ENCODE measurements around the gene ARHGAP10.
A peak's percentile ranks its signal among the peaks of the same experiment; 100 is the strongest.
"Not testable (repeated sequence)": the region's sequence is repeated elsewhere in the genome, so short reads cannot be mapped to it uniquely, and the experiment has no call there.

The ARHGAP10 gene

DNA sequence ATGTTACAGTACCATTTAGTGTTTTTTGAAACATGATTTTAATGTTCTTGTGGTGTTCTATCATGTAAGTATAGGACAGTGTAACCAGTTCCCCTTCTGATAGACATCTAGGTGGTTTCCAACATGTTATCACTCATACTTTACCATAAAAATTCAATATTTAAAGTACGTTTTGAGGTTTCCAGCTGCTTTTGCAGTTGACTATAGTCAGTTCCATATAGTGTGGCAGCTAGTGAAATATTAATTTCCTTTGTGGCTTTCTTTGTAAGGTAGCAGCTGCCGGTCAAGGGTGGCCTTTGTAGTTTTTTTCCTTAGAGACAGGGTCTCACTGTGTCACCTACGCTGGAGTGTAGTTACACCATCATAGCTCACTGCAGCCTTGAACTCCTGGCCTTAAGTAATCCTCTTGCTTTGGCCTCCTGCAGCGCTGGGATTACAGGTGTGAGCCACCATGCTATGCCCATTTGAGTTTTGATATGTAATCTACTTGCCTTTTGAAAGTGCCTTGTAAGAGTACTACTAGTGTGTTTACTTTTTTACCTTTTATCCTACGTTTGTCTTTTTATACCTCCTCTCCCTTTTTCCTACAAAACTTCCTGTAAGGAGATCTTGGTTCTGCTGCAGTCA lies 63.0 kb downstream of the ARHGAP10 start:
- no peak for DNase-seq

- DNase-seq, result not testable (repeated sequence)
Measured at GRCh38 chr4:147799057-147799456, 67.2 kb downstream of the ARHGAP10 start.

DNA sequence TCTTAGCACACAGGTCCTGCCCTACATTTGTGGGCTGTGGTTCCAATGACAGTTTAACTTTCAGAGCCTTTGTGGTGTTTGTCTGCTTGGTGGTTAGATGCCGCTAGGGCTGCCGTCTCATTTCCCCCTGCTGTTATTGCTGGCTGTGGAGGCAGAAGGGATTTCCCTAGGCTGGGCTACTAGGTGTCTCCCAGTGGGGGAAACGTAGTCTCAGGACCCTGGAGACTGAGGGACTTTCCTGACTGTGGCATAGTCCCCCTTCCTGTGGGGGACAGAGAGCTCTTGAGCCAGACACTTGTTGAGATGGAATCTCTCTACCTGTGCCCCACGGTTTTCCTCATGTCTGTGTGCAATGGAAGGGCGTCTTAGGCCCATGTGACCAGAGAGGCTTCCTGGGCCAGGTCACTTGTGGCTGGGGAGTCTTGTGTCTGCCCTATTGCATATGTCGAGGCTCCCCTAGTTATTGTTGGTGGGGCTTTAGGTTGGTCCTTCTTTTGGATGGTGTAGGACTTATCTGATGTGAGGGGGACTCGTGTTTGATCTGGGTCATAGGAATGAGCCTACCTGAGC lies 68.2 kb downstream of the ARHGAP10 start:
- DNase-seq, result peak; percentile 66

GRCh38 chr4:147801820-147802219 lies 69.9 kb downstream of the ARHGAP10 start:
- no peak for DNase-seq

GRCh38 chr4:147802346-147802745 lies 70.5 kb downstream of the ARHGAP10 start:
- no peak for DNase-seq

GRCh38 chr4:147805946-147806345 lies 74.1 kb downstream of the ARHGAP10 start:
- DNase-seq, result no peak

- DNase-seq, result no peak
Measured at GRCh38 chr4:147808447-147808846, 76.6 kb downstream of the ARHGAP10 start.

- DNase-seq, result no peak
Measured at GRCh38 chr4:147809211-147809610, 77.3 kb downstream of the ARHGAP10 start.

- no peak for DNase-seq
Measured at GRCh38 chr4:147811878-147812277, 80.0 kb downstream of the ARHGAP10 start.

DNA sequence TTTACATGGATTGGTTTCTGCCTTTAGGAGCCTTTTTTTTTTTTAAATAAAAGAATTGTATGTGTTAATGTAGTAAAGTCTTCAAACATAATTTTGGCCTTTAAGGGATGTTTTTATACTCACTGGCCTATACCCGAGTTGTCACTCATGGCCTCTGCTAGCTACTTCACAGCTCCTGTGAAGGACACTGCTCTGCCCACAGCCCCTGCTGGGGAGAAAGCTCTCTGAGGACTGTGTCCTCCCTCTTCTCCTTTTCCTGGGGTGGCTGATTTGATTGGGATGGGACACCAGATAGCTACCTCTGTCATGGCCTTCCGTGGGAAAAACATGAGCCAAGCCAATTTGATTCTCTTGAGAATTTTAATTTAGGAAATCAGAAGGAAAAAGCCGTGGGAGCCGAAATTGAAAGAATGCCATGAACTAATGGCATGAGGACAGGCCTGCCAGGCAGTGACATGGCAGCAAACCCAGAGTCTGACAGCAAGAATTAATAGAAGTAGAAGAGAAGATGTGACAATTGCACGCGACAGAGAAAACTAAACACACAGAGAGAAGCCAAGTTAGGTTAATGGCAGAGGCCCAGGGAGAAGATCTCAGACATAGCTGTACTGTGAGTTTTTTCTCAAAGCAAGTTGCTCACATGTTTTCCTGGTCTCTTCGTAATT lies 81.4 kb downstream of the ARHGAP10 start:
- DNase-seq, result no peak

DNA sequence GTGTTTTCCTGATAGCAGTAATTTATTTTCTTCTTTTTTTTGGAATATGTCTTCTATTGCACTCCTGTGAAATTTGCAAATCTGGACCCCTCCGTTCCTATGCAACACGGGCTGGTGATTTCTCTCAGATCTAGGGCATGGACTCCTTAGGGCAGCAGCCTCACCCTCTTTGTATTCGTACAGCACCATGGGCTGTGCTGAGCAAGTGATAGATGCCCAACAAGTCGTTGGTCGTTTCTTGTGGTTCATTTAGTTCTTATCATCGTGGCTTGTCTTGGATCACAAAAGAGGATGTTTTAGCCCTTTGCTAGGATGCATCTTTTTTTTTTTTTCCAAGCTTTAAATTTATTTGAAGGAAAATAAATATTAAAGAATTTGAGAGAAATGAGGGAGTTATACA lies 82.1 kb downstream of the ARHGAP10 start:
- DNase-seq, result no peak

DNA sequence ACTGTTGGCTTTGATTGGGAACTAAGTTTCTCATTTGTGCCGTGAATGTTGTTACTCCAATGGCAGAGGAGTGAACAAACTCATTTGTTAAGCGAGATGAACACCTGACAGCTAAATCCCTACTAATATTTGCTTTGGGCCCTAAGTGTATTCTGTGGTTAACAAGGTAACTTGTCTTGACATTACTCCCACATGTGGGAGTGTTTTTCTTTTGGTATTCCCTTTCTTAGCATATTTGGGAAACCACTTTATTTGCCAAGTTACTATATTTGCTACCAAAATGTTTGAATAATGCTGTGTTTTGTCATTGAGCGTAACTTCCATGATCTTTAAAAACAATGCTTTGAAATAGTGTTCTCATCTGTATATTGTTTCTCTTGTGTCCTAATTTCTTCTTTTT lies 82.5 kb downstream of the ARHGAP10 start:
- no peak for DNase-seq

GRCh38 chr4:147815741-147816140 lies 83.9 kb downstream of the ARHGAP10 start:
- DNase-seq, result no peak

- DNase-seq, result no peak
Measured at GRCh38 chr4:147816382-147817254, 84.7 kb downstream of the ARHGAP10 start.

GRCh38 chr4:147820975-147821374 lies 89.1 kb downstream of the ARHGAP10 start:
- DNase-seq, result no peak

DNA sequence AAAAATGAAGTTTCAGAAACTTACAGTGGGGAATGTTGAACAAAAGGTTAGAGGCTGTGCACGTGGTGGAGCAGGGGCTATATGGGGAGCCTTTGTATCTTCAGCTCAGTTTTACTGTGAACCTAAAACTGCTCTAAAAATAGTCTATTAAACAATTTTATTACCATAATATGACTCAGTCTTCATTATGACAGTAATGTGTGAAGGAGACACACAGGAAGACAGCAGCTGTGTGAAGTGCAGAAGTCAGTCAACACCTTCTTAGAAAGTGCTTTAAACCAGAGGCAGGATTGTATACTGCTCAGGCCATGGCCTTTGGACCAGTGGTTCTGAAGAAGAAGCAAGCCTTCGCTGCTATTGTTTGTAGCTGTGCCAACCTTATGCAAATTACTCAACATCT lies 89.7 kb downstream of the ARHGAP10 start:
- no peak for DNase-seq

DNA sequence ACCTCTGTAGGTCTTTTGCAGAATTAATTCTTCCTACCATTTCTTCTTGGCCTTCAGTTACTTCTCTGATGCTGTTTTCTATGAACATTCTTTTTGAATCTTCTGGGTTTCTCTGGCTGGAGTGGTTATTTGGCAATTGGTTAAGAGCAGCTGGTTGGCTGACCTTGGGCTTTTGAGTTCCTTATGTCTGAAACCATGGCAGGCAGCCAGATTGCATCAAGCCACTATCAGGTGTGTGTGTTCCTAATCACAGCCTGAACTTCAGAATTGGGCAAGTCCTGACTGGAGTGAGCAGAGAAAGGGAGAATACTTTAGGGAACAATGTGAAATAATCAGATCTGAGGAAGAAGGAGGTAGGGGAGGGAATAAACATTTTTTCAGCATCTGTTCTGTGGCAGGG lies 90.2 kb downstream of the ARHGAP10 start:
- no peak for DNase-seq

- DNase-seq, result no peak
Measured at GRCh38 chr4:147823130-147823529, 91.2 kb downstream of the ARHGAP10 start.

- DNase-seq, result no peak
Measured at GRCh38 chr4:147824316-147824715, 92.4 kb downstream of the ARHGAP10 start.

DNA sequence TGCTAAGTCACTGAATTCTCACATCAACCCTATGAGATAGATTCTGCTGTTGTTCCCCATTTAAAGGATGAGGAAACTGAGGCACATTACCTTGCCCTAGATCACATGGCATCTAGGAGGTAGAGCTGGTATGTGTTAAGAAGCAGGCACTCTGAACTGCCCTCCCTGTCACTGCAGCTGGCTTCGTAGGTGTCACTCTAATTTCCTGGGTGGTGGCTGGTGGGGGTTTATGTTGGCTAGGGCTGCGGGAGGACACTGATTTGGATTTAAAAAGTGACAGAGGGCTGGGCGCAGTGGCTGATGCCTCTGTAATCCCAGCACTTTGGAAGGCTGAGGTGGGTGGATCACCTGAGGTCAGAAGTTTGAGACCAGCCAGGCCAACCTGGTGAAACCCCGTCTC lies 93.0 kb downstream of the ARHGAP10 start:
- no peak for DNase-seq

GRCh38 chr4:147825451-147826287 lies 93.8 kb downstream of the ARHGAP10 start:
- no peak for DNase-seq

- no peak for DNase-seq
Measured at GRCh38 chr4:147826288-147826646, 94.4 kb downstream of the ARHGAP10 start.

All from CD4-positive, alpha-beta T cell treated with Interferon gamma for 1 hour (primary cell).